SK-N-SH (cell line): ENCODE data around the gene THY1. TPM values are rescaled to one million over a fixed set of nuclear protein-coding genes. Genes with fewer than 3 reads are reported as not detected.

Experiments
- CTCF ChIA-PET: fragments of 300-600, 350-600 bp; formaldehyde crosslinking; extraction: SDS; loops from one replicate; lab custom pipeline; 2021; lab: Yijun Ruan, JAX
- POLR2A ChIA-PET: fragments of 350-600 bp; sonication (Branson Sonifier 250); formaldehyde crosslinking; extraction: SDS; loops from one replicate; lab custom pipeline; 2020; ENCODE audit warnings: antibody characterized with exemption, inconsistent platforms; lab: Yijun Ruan, JAX
- DNase-seq: peaks from one replicate; pipeline ENCODE4 v3.0.0; 2012
- H2AFZ ChIP-seq: fragments of 200-600 bp; sonication (generic); 2 replicates; pipeline ENCODE4 v1.8.1; 2016; ENCODE audit warnings: antibody characterized with exemption, mild to moderate bottlenecking, low read depth
- H3F3A ChIP-seq: fragments of 200-600 bp; sonication (generic); replicated peaks from 2 replicates; pipeline ENCODE3; 2016; ENCODE audit warnings: antibody characterized with exemption, mild to moderate bottlenecking; ENCODE audit not compliant: insufficient read depth
- H3K27ac ChIP-seq, 2 experiments: fragments of 200-500 bp in 1 of 2; fragments of 200-600 bp in 1 of 2; sonication (Bioruptor generic) in 1 of 2; sonication (generic), shearing (Covaris generic) in 1 of 2; 2 replicates each; pipeline versions ENCODE4 v1.5.1 to v1.6.1; 2014 to 2016; ENCODE audit warnings: low read depth in 2 of 2, inconsistent platforms in 1 of 2, low read length in 1 of 2, mild to moderate bottlenecking in 1 of 2, mixed read lengths in 1 of 2
- H3K27me3 ChIP-seq: fragments of 200-600 bp; sonication (generic), shearing (Covaris generic); 2 replicates; pipeline ENCODE4 v1.6.1; 2016; ENCODE audit warnings: mixed run types; ENCODE audit not compliant: insufficient read depth
- H3K36me3 ChIP-seq, 2 experiments: fragments of 200-500 bp in 1 of 2; fragments of 200-600 bp in 1 of 2; sonication (Bioruptor generic) in 1 of 2; sonication (generic) in 1 of 2; replicated peaks in 1 of 2; 2 replicates each; pipeline versions ENCODE3 to v1.5.1; 2014 to 2016; ENCODE audit warnings: low read length in 1 of 2, mild to moderate bottlenecking in 1 of 2; ENCODE audit not compliant: insufficient read depth in 2 of 2, control insufficient read depth in 1 of 2
- H3K4me1 ChIP-seq, 2 experiments: fragments of 200-500 bp in 1 of 2; fragments of 200-600 bp in 1 of 2; sonication (Bioruptor generic) in 1 of 2; sonication (generic), shearing (Covaris generic) in 1 of 2; 2 replicates each; pipeline versions ENCODE4 v1.5.1 to v1.6.1; 2014 to 2016; ENCODE audit warnings: low read depth in 1 of 2, low read length in 1 of 2, mixed run types in 1 of 2; ENCODE audit not compliant: insufficient read depth in 2 of 2, control insufficient read depth in 1 of 2
- H3K4me2 ChIP-seq: fragments of 200-600 bp; sonication (generic), shearing (Covaris generic); 2 replicates; pipeline ENCODE4 v1.6.1; 2017; ENCODE audit warnings: mixed run types
- H3K4me3 ChIP-seq, 2 experiments: fragments of 200-500 bp in 1 of 2; fragments of 200-600 bp in 1 of 2; sonication (Bioruptor generic) in 1 of 2; sonication (generic), shearing (Covaris generic) in 1 of 2; 2 replicates each; pipeline versions ENCODE4 v1.5.1 to v1.8.1; 2014 to 2016; ENCODE audit warnings: low read depth in 2 of 2, inconsistent platforms in 1 of 2, low read length in 1 of 2, mild to moderate bottlenecking in 1 of 2, mixed read lengths in 1 of 2, moderate library complexity in 1 of 2
- H3K79me2 ChIP-seq: fragments of 200-600 bp; sonication (generic); 2 replicates; pipeline ENCODE4 v1.8.1; 2017; ENCODE audit warnings: mild to moderate bottlenecking; ENCODE audit not compliant: insufficient read depth
- H3K9ac ChIP-seq: fragments of 200-600 bp; sonication (generic); 2 replicates; pipeline ENCODE4 v1.6.1; 2017; ENCODE audit warnings: mixed run types
- H3K9me2 ChIP-seq: fragments of 200-600 bp; sonication (generic); 2 replicates; pipeline ENCODE4 v1.6.1; 2017; ENCODE audit warnings: mixed run types
- H3K9me3 ChIP-seq: fragments of 200-600 bp; sonication (generic); 2 replicates; pipeline ENCODE4 v1.6.1; 2017; ENCODE audit warnings: mixed run types, mild to moderate bottlenecking, moderate library complexity
- H4K20me1 ChIP-seq: fragments of 200-600 bp; sonication (generic); 2 replicates; pipeline ENCODE4 v1.6.1; 2017; ENCODE audit warnings: mild to moderate bottlenecking, mixed run types; ENCODE audit not compliant: insufficient read depth
- CHD2 ChIP-seq: fragments of 150-350 bp; IDR thresholded peaks from 2 replicates; pipeline ENCODE4 v1.6.1; 2018; ENCODE audit warnings: low read length; ENCODE audit not compliant: partially characterized antibody
- CTCF ChIP-seq: fragments of 200-600 bp; sonication (generic); IDR thresholded peaks from 2 replicates; pipeline ENCODE4 v1.6.1; 2017; ENCODE audit warnings: antibody characterized with exemption, mild to moderate bottlenecking, moderate library complexity
- EP300 ChIP-seq, 2 experiments: IDR thresholded peaks; 2 replicates each; pipeline versions ENCODE4 v1.4.0 to v1.6.1; 2012; ENCODE audit warnings: borderline replicate concordance in 1 of 2, low read depth in 1 of 2, low read length in 1 of 2
- EZH2phosphoT487 ChIP-seq: fragments of 200-600 bp; sonication (generic); IDR thresholded peaks from 2 replicates; pipeline ENCODE4 v1.6.1; 2017; ENCODE audit warnings: low read depth, mixed run types, mild to moderate bottlenecking, antibody characterized with exemption, moderate library complexity, borderline replicate concordance
- GABPA ChIP-seq: IDR thresholded peaks from 2 replicates; pipeline ENCODE4 v1.4.0; 2012; ENCODE audit warnings: low read depth, mild to moderate bottlenecking
- MEF2A ChIP-seq: IDR thresholded peaks from 2 replicates; pipeline ENCODE4 v1.4.0; 2012; ENCODE audit warnings: low read depth, borderline replicate concordance
- MXI1 ChIP-seq: IDR thresholded peaks from 2 replicates; pipeline ENCODE4 v1.6.1; 2012; ENCODE audit warnings: mild to moderate bottlenecking, low read depth, low read length, improper control_type of control experiment
- NRF1 ChIP-seq: IDR thresholded peaks from 2 replicates; pipeline ENCODE4 v1.6.1; 2012; ENCODE audit warnings: low read depth, mild to moderate bottlenecking, low read length
- REST ChIP-seq: IDR thresholded peaks from 2 replicates; pipeline ENCODE4 v1.6.1; 2012; ENCODE audit warnings: mild to moderate bottlenecking, low read depth, low read length, moderate library complexity
- RFX5 ChIP-seq: IDR thresholded peaks from 2 replicates; pipeline ENCODE4 v1.6.1; 2012; ENCODE audit warnings: mild to moderate bottlenecking, improper control_type of control experiment, low read length
- RXRA ChIP-seq: IDR thresholded peaks from 2 replicates; pipeline ENCODE4 v1.4.0; 2012; ENCODE audit warnings: low read depth, mild to moderate bottlenecking, borderline replicate concordance
- SIN3A ChIP-seq: IDR thresholded peaks from 2 replicates; pipeline ENCODE4 v1.6.1; 2012; ENCODE audit warnings: low read depth, mild to moderate bottlenecking, low read length, moderate library complexity, borderline replicate concordance
- SMC3 ChIP-seq: IDR thresholded peaks from 2 replicates; pipeline ENCODE4 v1.6.1; 2012; ENCODE audit warnings: low read depth, low read length, improper control_type of control experiment
- TAF1 ChIP-seq: IDR thresholded peaks from 2 replicates; pipeline ENCODE4 v1.6.1; 2012; ENCODE audit warnings: low read depth, mild to moderate bottlenecking, low read length, moderate library complexity, borderline replicate concordance
- TCF12 ChIP-seq: IDR thresholded peaks from 2 replicates; pipeline ENCODE4 v1.4.0; 2012
- YY1 ChIP-seq: IDR thresholded peaks from 2 replicates; pipeline ENCODE4 v1.4.0; 2012; ENCODE audit warnings: low read depth, mild to moderate bottlenecking
- ZBTB33 ChIP-seq: IDR thresholded peaks from 2 replicates; pipeline ENCODE4 v1.4.0; 2012; ENCODE audit warnings: low read depth, borderline replicate concordance
- WGBS: methylation state at CpG from one replicate; pipeline ENCODE4 v1.1.6; 2017; ENCODE audit warnings: low lambda C conversion rate; 5-methylcytosine and 5-hydroxymethylcytosine counted together
- polyA plus RNA-seq, 3 experiments: library from polyadenylated mRNA; depleted of rRNA; stranded (reverse); fragments of >200 nt; gene quantifications; 2 replicates each; pipeline ENCODE4 v1.2.3, GENCODE V29; 2012

THY1 gene
- polyA plus RNA-seq, 1 of the 3 experiments (the other 2 are of a cell fraction): 1,091 TPM

- CTCF ChIA-PET: interaction anchor here (1.0 to 1.6 kb wide), 2 partner anchors 42 to 59 kb away, joined by 3 to 7 read pairs; no protein-coding TSS in a partner anchor
- H3K27me3 ChIP-seq: no peaks in the 10 kb centered on the region
- no peak overlapping the region for H3K9ac ChIP-seq
- peaks cover 21 to 28% of the 10 kb centered on the region in 2 experiments for H3K4me1 ChIP-seq
- H3K4me3 ChIP-seq: no peak overlapping the region
- H3K4me2 ChIP-seq: no peak overlapping the region
- no peak for TF ChIP-seq GABPA
- TF ChIP-seq YY1: no peak
- no peak for TF ChIP-seq TCF12
- no peak for TF ChIP-seq REST
- TF ChIP-seq RFX5: no peak
- no peak for TF ChIP-seq TAF1
- no peak for TF ChIP-seq NRF1
- no peak for TF ChIP-seq RXRA
- TF ChIP-seq MEF2A: no peak
- no peak for TF ChIP-seq ZBTB33
- TF ChIP-seq CHD2: no peak
- TF ChIP-seq EP300 (IDR thresholded peaks at IDR 0.05; ENCODE audit: borderline replicate concordance in 1 of 2, low read depth in 1 of 2, low read length in 1 of 2): no peak
- TF ChIP-seq, all 33 proteins: peak for 0
- POLR2A ChIA-PET: no interaction called here
- Histone ChIP-seq H3K27ac (no peak overlapping the region), H3F3A (peaks cover 32% of the 10 kb centered on the region), H2AFZ (no peak overlapping the region), H3K9me3 (no peaks in the 10 kb centered on the region), H3K9me2 (no peaks in the 10 kb centered on the region), H4K20me1 (peaks cover 24% of the 10 kb centered on the region), H3K36me3 (peaks cover 17 to 30% of the 10 kb centered on the region in 2 experiments), H3K79me2 (peaks cover 19% of the 10 kb centered on the region)
- DNase-seq: no peak
- 96% methylated on average over 9 of the region's 10 CpGs for WGBS
Measured at GRCh38 chr11:119415966-119416365, 7.0 kb downstream of the THY1 start.

- Histone ChIP-seq H3K79me2 (peaks cover 15% of the 10 kb centered on the region), H3K9me2 (no peaks in the 10 kb centered on the region), H3K9me3 (no peaks in the 10 kb centered on the region), H4K20me1 (peaks cover 20% of the 10 kb centered on the region), H3K4me2 (no peak overlapping the region), H2AFZ (no peak overlapping the region), H3F3A (peaks cover 32% of the 10 kb centered on the region), H3K27ac (no peak overlapping the region), H3K36me3 (peaks cover 15 to 26% of the 10 kb centered on the region in 2 experiments), H3K9ac (no peak overlapping the region), H3K4me1 (peaks cover 17 to 23% of the 10 kb centered on the region in 2 experiments; a peak in 3 of 4 replicates), H3K27me3 (no peaks in the 10 kb centered on the region), H3K4me3 (no peak overlapping the region)
- 93% methylated on average over 2 of the region's 3 CpGs for WGBS
- TF ChIP-seq SIN3A (no peak), TCF12 (no peak), SMC3 (no peak), NRF1 (no peak), CTCF (no peak), MXI1 (no peak), TAF1 (no peak), EZH2phosphoT487 (no peak), YY1 (no peak), MEF2A (no peak)
- ChIA-PET POLR2A (no interaction called here), CTCF (interaction anchor here (1.0 kb wide), 1 partner anchor 41 kb away, joined by 3 read pairs; no protein-coding TSS in a partner anchor)
- DNase-seq: no peak
Measured at GRCh38 chr11:119415517-119415916, 7.5 kb downstream of the THY1 start.
